Heart left ventricle (tissue), 16 donors: ENCODE measurements around the gene UMODL1. TPM values are rescaled to one million over a fixed set of nuclear protein-coding genes. Genes with fewer than 3 reads are reported as not detected.

Experiments used
- ATAC-seq, 4 donors: fragments of 200-7000 bp; cut with Tn5 transposase; one replicate each; pipeline ENCODE4 v1.9.1; 2020 to 2022; ENCODE audit warnings: moderate library complexity in 4 of 4, mild to moderate bottlenecking in 3 of 4, moderate number of reproducible peaks in 1 of 4
- DNase-seq, 5 donors: peaks; one replicate each; pipeline ENCODE4 v3.0.0-alpha.2; 2020
- H3K27ac ChIP-seq, 12 donors: fragments of 200-600 bp; sonication (generic) in 4 of 12; one replicate each; pipeline versions ENCODE4 v1.5.0 to v1.8.0; 2016 to 2022; ENCODE audit warnings: mild to moderate bottlenecking in 2 of 12
- H3K27me3 ChIP-seq, 9 donors: fragments of 200-600 bp; sonication (generic) in 2 of 9; one replicate each; pipeline versions ENCODE4 v1.5.1 to v1.8.0; 2016 to 2022; ENCODE audit warnings: mild to moderate bottlenecking in 3 of 9
- H3K36me3 ChIP-seq, 9 donors: fragments of 200-600 bp; sonication (generic) in 2 of 9; one replicate each; pipeline versions ENCODE4 v1.5.0 to v1.8.0; 2018 to 2022; ENCODE audit warnings: mild to moderate bottlenecking in 2 of 9
- H3K4me1 ChIP-seq, 12 donors: fragments of 200-600 bp; sonication (generic) in 4 of 12; one replicate each; pipeline versions ENCODE4 v1.5.0 to v1.8.0; 2016 to 2022; ENCODE audit warnings: mild to moderate bottlenecking in 3 of 12
- H3K4me3 ChIP-seq, 12 donors: fragments of 200-600 bp; sonication (generic) in 4 of 12; one replicate each; pipeline versions ENCODE4 v1.5.0 to v1.8.0; 2017 to 2022; ENCODE audit warnings: mild to moderate bottlenecking in 9 of 12, moderate library complexity in 4 of 12
- H3K9me3 ChIP-seq, 12 donors: fragments of 200-600 bp; sonication (generic) in 4 of 12; one replicate each; pipeline versions ENCODE4 v1.5.0 to v1.8.0; 2016 to 2022; ENCODE audit warnings: mild to moderate bottlenecking in 1 of 12
- POLR2A ChIP-seq, 2 donors: fragments of 450-650 bp; IDR thresholded peaks; one replicate each; pipeline ENCODE4 v1.6.1; 2017; ENCODE audit warnings: antibody characterized with exemption in 2 of 2, mild to moderate bottlenecking in 2 of 2, moderate library complexity in 2 of 2
- WGBS, 4 donors: extraction: QIAGEN DNeasy Blood & Tissue Kit in 2 of 4; methylation state at CpG; one replicate each; pipeline versions ENCODE4 v1.1.5 to v1.1.7; 2013 to 2018; 5-methylcytosine and 5-hydroxymethylcytosine counted together
- intact Hi-C, 10 donors: fragments of 100-400 bp; cut with DNase I; formaldehyde crosslinking; loops; one replicate each; pipeline versions ENCODE4 v1.11.1 to v1.14.2; 2022
- polyA plus RNA-seq, 2 donors: library from polyadenylated mRNA; stranded (reverse); fragments of 200-250 nt; gene quantifications; one replicate each; pipeline ENCODE4 v1.2.3, GENCODE V29; 2013
- total RNA-seq, 9 donors: library from RNA; depleted of rRNA in 2 of 9; stranded (reverse); fragments of >200 nt in 2 of 9; fragmentation: NEBNext Ultra II Directional in 3 of 9; extraction: Animal tissue kit (Norgen Biotek cat#: 25700) in 3 of 9; gene quantifications; one replicate each; pipeline versions ENCODE4 v1.1.0 to v1.2.4, GENCODE V29; 2016 to 2023
- TF ChIP-seq, protein P1 (sequence below), 12 donors: fragments of 200-600 bp; sonication (generic) in 4 of 12; IDR thresholded peaks; one replicate each; pipeline versions ENCODE4 v1.5.0 to v1.8.0; 2018 to 2022; ENCODE audit warnings: antibody characterized with exemption in 12 of 12, mild to moderate bottlenecking in 5 of 12
- donor health status: ischemic (EF 13 %, LVEDD 7.1; RV severe dilation, severe dysfunction).
- donor health status: healthy with polysubstance abuse.
- donor health status: DM: no; HTN: yes; CAD: no.
- donor health status: DM: no; HTN: no; CAD: no.
- donor health status: ischemic (EF 25% LVEDD 6.9; RV normal size, moderate dysfunction).
- donor health status: ischemic (EF 25% LVEDD 5.7; RV mildly dilated, moderate dysfunction).
- donor health status: healthy.
- donor health status: DM: yes; HTN: yes; CAD: no.
- donor health status: ischemic (EF 35%, LVEDD 5.7; RV mildly dilated, moderate dysfunction).
- donor health status: nonischemic (EF 11% LVEDD 7.7; RV severe dilation, severe dysfunction).
- donor health status: DM: yes; HTN: yes; CAD: no.
- donor health status: PGD.
- donor health status: ischemic (EF 29% LVEDD 5.4; RV normal size, mild dysfunction).
- donor health status: nonischemic (EF 23%, LVEDD 6.1; RV moderate dilation, normal function).

UMODL1 gene
- total and polyA plus RNA-seq, 11 donors: 0.07 to 0.19 TPM; not detected in 9

DNA sequence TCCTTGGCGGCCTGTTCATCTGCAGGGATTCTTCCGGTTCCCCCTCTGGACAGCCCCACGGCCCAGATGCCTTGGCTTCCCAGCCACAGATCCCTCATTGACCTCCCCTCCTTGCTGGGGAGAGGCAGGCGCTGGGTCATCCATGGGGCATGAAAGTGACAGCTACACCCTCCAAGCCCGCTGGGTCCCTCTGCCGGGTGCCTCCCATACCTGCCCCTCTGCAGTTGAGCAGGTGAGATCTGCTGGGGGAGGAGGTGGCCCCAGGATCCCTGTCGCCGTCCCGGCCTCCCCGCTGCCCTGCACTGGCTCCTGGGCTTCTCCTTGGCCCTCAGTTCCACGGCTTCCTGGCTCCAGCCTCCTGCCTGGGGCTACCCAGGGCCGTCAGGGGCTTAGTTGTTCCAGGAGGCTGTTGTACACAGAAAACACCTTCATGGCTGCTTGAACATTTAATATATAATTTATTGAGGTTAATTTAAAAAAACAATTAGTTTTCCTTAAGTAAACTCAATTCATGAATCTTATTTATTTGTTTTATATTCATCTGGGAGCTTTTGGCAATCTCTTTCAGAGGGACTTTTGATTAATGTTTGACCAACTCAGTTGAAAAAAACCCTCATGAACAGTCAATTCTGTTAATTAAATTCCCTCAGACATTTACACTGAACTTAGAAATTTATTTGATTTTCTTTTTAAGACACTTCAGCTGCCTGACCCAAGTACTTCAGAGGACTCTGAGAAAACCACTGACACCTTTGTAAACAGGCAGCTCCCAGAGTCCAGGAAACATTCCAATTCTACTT, 80.2 kb downstream of the UMODL1 start:
- 79 to 86% (median 84%) methylated on average over 12 of the region's 12 CpGs for WGBS, 4 donors
- no peaks in the 10 kb centered on the region for H3K36me3 ChIP-seq
- DNase-seq (no peak), ATAC-seq (no peak)
- H3K27me3 ChIP-seq: peaks cover 0 to 5% (median 0%) of the 10 kb centered on the region in 9 donors
- no peaks in the 10 kb centered on the region for H3K9me3 ChIP-seq
- intact Hi-C loops: loop anchor here in 2 of 10 donors (10.0 kb wide), 2 partner anchors 103 to 193 kb away; no protein-coding TSS in a partner anchor
- H3K4me1 ChIP-seq: no peaks in the 10 kb centered on the region
- no peak for TF ChIP-seq POLR2A (IDR thresholded peaks at IDR 0.05)
- TF ChIP-seq, protein P1, sequence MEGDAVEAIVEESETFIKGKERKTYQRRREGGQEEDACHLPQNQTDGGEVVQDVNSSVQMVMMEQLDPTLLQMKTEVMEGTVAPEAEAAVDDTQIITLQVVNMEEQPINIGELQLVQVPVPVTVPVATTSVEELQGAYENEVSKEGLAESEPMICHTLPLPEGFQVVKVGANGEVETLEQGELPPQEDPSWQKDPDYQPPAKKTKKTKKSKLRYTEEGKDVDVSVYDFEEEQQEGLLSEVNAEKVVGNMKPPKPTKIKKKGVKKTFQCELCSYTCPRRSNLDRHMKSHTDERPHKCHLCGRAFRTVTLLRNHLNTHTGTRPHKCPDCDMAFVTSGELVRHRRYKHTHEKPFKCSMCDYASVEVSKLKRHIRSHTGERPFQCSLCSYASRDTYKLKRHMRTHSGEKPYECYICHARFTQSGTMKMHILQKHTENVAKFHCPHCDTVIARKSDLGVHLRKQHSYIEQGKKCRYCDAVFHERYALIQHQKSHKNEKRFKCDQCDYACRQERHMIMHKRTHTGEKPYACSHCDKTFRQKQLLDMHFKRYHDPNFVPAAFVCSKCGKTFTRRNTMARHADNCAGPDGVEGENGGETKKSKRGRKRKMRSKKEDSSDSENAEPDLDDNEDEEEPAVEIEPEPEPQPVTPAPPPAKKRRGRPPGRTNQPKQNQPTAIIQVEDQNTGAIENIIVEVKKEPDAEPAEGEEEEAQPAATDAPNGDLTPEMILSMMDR (IDR thresholded peaks at IDR 0.05): no peak
- H3K4me3 ChIP-seq: no peak overlapping the region
- H3K27ac ChIP-seq: no peak overlapping the region

DNA sequence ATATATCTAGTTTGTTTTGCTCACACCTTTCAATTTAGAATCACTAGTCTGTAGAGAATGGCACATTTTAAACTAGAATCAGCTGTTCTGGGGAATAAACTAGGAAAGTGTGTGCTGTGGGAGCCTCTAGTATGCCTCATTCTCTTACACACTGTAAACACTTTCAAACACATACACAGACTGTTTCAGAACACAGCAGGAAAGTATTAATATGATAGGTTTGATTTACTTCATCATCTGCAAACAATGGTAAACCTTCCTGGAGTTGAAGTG, 80.8 kb downstream of the UMODL1 start:
- H3K36me3 ChIP-seq: no peaks in the 10 kb centered on the region
- no peak for TF ChIP-seq POLR2A (IDR thresholded peaks at IDR 0.05)
- TF ChIP-seq, protein P1 (IDR thresholded peaks at IDR 0.05): no peak
- peaks cover 0 to 11% (median 0%) of the 10 kb centered on the region in 9 donors for H3K27me3 ChIP-seq
- no peak for DNase-seq
- intact Hi-C loops: loop anchor here in 2 of 10 donors (10.0 kb wide), 2 partner anchors 103 to 193 kb away; no protein-coding TSS in a partner anchor
- no peak overlapping the region for H3K27ac ChIP-seq
- peaks cover 0 to 3% (median 0%) of the 10 kb centered on the region in 12 donors for H3K4me1 ChIP-seq
- no peak for ATAC-seq
- no peaks in the 10 kb centered on the region for H3K9me3 ChIP-seq
- no peak overlapping the region for H3K4me3 ChIP-seq

DNA sequence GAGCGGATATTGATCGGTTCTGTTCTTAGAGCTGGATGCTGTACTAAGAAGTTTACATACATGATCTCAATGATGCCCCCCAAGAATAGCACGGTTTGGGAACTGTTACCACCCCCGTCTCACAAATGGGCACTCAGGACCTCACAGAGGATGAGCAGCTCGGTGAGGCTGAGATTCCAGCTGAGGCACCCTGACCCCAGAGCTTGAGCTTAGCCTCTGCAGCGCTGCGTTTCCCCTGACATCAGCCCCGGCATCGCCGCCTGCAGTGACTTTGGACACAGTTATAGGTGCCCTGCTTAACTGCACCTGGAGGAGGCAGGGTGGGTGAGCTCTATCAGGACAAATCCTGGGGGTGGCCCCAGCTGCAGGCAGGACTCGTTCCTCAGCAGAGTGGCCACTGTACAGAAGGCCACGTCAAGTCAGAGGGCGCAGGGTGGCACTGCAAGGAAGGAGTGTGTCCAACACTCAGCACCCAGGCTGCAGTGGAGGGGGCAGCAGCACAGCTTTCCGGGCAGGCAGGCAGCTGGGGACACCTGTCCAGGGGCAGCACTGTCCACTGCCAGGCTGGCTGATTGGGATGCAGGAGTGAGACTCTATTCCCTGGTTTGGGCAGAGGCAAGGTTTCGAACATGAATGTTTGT, 82.0 kb downstream of the UMODL1 start:
- DNase-seq (no peak), ATAC-seq (no peak)
- peaks cover 0 to 14% (median 0%) of the 10 kb centered on the region in 9 donors for H3K27me3 ChIP-seq
- H3K27ac ChIP-seq: no peak overlapping the region
- H3K4me3 ChIP-seq: no peak overlapping the region
- H3K9me3 ChIP-seq: no peaks in the 10 kb centered on the region
- H3K36me3 ChIP-seq: no peaks in the 10 kb centered on the region
- 93 to 96% (median 94%) methylated on average over 13 to 15 of the region's 15 CpGs for WGBS, 4 donors
- no peak for TF ChIP-seq POLR2A (IDR thresholded peaks at IDR 0.05)
- TF ChIP-seq, protein P1 (IDR thresholded peaks at IDR 0.05): no peak
- peaks cover 0 to 5% (median 0%) of the 10 kb centered on the region in 12 donors for H3K4me1 ChIP-seq
- intact Hi-C loops: loop anchor here in 2 of 10 donors (10.0 kb wide), 2 partner anchors 102 to 192 kb away; no protein-coding TSS in a partner anchor

DNA sequence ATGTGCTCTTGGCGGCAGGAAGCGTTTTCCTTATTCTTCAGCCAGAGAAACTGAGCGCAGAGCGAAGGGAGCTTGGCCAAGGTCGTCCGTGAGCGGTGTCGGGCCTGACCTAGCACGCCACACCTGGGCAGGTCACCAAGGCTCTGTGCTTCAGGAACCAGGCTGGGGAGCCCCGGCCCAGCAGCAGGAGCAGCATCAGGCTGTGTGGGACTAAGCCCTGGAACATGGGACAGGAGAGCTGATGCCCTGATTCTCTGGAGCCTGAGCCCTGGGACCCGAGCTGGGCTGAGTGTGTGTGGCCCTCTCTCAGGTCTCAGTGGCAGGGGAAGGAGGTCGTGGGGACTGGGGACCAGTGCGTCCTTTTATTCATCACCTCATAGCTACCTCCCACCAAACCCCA, 82.6 kb downstream of the UMODL1 start:
- Histone ChIP-seq H3K4me1 (peaks cover 0 to 5% (median 0%) of the 10 kb centered on the region in 12 donors), H3K9me3 (no peaks in the 10 kb centered on the region), H3K36me3 (no peaks in the 10 kb centered on the region), H3K27ac (no peak overlapping the region), H3K27me3 (peaks cover 0 to 14% (median 0%) of the 10 kb centered on the region in 9 donors), H3K4me3 (no peak overlapping the region)
- TF ChIP-seq, protein P1 (IDR thresholded peaks at IDR 0.05): no peak
- TF ChIP-seq POLR2A (IDR thresholded peaks at IDR 0.05): no peak
- ATAC-seq: no peak
- intact Hi-C loops: loop anchor here in 2 of 10 donors (10.0 kb wide), 2 partner anchors 101 to 191 kb away; no protein-coding TSS in a partner anchor
- WGBS, 4 donors: 89 to 94% (median 92%) methylated on average over 7 to 13 of the region's 13 CpGs
- no peak for DNase-seq
